Progenitor cell of endocrine pancreas (in vitro differentiated cells): ENCODE results near the gene SLC29A3. TPM values are rescaled to one million over a fixed set of nuclear protein-coding genes. Genes with fewer than 3 reads are reported as not detected.

ENCODE experiments used
- DNase-seq: peaks from one replicate; pipeline ENCODE4 v3.0.0; 2021; ENCODE audit warnings: low spot score; ENCODE audit not compliant: unreplicated experiment
- H3K27ac Mint-ChIP-seq: 2 replicates; pipeline ENCODE4 v1.8.0; 2021; ENCODE audit warnings: mild to moderate bottlenecking, moderate library complexity, mixed read lengths
- H3K27me3 Mint-ChIP-seq: 2 replicates; pipeline ENCODE4 v1.8.0; 2021; ENCODE audit warnings: mixed read lengths
- H3K36me3 Mint-ChIP-seq: 2 replicates; pipeline ENCODE4 v1.8.0; 2022; ENCODE audit warnings: mixed read lengths; ENCODE audit not compliant: insufficient read depth
- H3K4me1 Mint-ChIP-seq: 2 replicates; pipeline ENCODE4 v1.8.0; 2021; ENCODE audit warnings: low read depth, mixed read lengths
- H3K4me3 Mint-ChIP-seq: 2 replicates; pipeline ENCODE4 v1.8.0; 2021; ENCODE audit warnings: low read depth, mild to moderate bottlenecking, moderate library complexity, mixed read lengths
- H3K9me3 Mint-ChIP-seq: 2 replicates; pipeline ENCODE4 v1.8.0; 2021; ENCODE audit warnings: low read depth, mixed read lengths
- total RNA-seq: library from RNA; stranded (reverse); gene quantifications from 2 replicates; pipeline ENCODE4 v1.2.1, GENCODE V29; 2021
- TF ChIP-seq, protein P1 (sequence below): fragments of 200-600 bp; sonication (generic); IDR thresholded peaks from one replicate; pipeline ENCODE4 v1.5.0; 2021; ENCODE audit warnings: antibody characterized with exemption, mild to moderate bottlenecking; ENCODE audit not compliant: unreplicated experiment

Gene SLC29A3
- total RNA-seq, 1 donor from 2014 or later, result 13.7 TPM

DNA sequence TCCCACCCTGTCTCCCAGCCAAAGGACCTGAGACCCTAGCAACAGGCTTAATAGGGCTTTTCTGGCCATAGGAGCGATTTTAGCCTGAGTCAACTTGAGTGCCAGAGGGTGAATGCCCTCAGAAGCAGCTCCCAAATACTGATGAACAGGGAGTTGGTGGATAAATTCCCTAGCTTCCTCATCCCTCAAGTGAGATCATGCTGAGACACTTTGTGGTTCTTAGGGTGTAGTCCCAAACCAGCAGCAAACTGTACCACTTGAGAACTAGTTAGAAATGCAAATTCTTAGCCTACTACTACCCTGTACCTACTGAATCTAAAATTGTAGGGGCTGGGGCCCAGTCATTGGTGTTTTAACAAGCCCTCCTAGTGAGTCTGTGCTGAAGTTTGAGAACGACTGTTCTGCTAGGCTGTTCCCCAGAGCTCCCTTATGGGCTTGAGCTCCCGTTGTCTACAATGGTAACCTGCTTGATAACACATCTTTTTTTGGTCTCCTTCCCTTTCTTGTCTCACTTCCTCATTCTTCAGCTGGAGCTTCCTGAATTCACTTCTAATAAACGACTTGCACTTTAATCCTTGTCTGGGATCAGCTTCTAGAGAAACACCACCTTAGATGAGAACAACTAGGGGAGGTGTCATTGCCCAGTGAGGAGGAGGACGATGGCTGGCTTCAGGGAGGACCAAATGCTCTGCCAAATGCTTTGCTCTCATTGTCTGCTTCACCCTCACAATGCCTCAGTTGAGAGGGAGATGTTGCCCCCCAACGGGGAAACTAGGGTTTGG, 59.5 kb downstream of the SLC29A3 start:
- TF ChIP-seq, protein P1, sequence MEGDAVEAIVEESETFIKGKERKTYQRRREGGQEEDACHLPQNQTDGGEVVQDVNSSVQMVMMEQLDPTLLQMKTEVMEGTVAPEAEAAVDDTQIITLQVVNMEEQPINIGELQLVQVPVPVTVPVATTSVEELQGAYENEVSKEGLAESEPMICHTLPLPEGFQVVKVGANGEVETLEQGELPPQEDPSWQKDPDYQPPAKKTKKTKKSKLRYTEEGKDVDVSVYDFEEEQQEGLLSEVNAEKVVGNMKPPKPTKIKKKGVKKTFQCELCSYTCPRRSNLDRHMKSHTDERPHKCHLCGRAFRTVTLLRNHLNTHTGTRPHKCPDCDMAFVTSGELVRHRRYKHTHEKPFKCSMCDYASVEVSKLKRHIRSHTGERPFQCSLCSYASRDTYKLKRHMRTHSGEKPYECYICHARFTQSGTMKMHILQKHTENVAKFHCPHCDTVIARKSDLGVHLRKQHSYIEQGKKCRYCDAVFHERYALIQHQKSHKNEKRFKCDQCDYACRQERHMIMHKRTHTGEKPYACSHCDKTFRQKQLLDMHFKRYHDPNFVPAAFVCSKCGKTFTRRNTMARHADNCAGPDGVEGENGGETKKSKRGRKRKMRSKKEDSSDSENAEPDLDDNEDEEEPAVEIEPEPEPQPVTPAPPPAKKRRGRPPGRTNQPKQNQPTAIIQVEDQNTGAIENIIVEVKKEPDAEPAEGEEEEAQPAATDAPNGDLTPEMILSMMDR, result no peak
- Mint-ChIP-seq H3K4me3 (no peak overlapping the region), H3K27me3 (peaks cover 13% of the 10 kb centered on the region)

DNA sequence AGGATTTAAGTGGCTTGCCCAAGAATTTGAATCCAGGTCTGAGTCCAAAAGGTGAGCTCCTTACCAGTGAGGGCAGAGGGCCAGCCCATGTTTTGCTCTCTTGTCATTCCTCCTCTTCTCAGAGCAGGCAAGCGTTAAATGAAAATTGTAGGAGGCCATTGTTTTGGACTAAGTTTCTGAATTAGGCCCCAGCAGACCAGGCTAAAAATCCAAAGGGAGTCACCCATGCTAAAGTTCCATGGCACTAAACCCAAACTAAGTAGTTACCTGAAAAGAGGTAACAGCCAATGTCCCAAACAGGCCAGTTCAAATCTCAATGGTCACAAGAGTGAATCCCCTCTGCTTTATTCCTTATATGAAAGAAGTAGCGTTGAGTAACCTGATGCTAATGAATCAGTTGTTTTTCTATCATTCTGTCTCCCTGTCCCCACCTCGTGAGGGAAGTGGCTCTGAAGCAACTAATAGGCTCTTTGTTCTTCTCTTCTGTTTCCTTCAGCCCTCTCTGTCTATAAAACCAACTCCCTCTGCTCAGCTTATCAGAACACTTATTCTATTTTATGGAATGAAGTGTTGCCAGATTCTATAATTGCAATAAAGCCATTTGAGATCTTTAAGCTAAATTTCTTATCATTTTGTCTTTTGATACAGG, 60.2 kb downstream of the SLC29A3 start:
- H3K27me3 Mint-ChIP-seq, result peaks cover 6% of the 10 kb centered on the region
- H3K36me3 Mint-ChIP-seq, result no peaks in the 10 kb centered on the region
- H3K27ac Mint-ChIP-seq, result no peak overlapping the region
- no peaks in the 10 kb centered on the region for H3K9me3 Mint-ChIP-seq
- TF ChIP-seq, protein P1, result no peak
- peaks cover 3% of the 10 kb centered on the region for H3K4me1 Mint-ChIP-seq
- no peak overlapping the region for H3K4me3 Mint-ChIP-seq
- DNase-seq, result no peak

More for the DNA sequence above, 59.5 kb downstream of the SLC29A3 start:
- Mint-ChIP-seq H3K4me1 (peaks cover 3% of the 10 kb centered on the region), H3K36me3 (no peaks in the 10 kb centered on the region), H3K9me3 (no peaks in the 10 kb centered on the region), H3K27ac (no peak overlapping the region)
- no peak for DNase-seq

DNA sequence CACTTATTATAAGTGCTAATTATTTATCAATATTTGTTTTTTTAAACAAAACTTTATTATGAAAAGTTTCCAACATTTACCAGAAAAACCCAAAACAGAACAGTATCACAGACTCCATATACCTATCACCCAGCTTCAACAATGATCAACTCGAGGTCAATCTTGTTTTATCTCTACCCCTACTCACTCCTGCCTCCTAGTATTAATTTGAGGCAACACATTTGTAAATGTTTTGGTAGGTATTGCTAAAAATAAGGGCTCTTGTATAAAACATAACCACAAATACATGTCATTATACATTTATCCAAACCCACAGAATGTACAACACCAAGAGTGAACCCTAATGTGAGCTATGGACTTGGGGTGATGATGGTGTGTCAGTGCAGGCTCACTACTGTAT, 61.8 kb downstream of the SLC29A3 start:
- no peaks in the 10 kb centered on the region for H3K9me3 Mint-ChIP-seq
- H3K36me3 Mint-ChIP-seq, result no peaks in the 10 kb centered on the region
- TF ChIP-seq, protein P1, result no peak
- H3K4me1 Mint-ChIP-seq, result peaks cover 3% of the 10 kb centered on the region
- H3K27me3 Mint-ChIP-seq, result peaks cover 6% of the 10 kb centered on the region
- no peak overlapping the region for H3K4me3 Mint-ChIP-seq
- H3K27ac Mint-ChIP-seq, result no peak overlapping the region
- DNase-seq, result no peak

DNA sequence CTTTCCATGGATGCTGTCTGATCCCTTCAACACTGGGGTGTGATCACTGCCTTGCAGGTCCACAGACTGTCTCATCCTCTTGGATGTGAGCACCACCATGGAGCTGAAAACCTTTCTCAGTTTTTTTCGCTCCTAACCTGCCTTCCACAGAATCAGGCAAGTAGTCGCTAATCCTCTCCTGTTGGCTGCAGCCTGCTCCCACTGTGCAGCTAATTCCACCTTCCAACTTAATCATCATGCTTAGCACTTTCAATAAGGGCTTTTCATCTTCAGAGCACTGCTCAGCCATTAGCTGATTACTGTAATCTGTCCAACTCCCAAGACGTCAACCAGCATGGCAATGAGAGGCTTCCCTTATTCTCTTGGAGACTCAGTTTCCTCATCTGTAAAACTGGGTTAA, 62.6 kb downstream of the SLC29A3 start:
- Mint-ChIP-seq H3K36me3 (no peaks in the 10 kb centered on the region), H3K27ac (no peak overlapping the region), H3K4me1 (peaks cover 3% of the 10 kb centered on the region), H3K4me3 (no peak overlapping the region), H3K27me3 (peaks cover 13% of the 10 kb centered on the region), H3K9me3 (no peaks in the 10 kb centered on the region)
- TF ChIP-seq, protein P1, result no peak
- no peak for DNase-seq

DNA sequence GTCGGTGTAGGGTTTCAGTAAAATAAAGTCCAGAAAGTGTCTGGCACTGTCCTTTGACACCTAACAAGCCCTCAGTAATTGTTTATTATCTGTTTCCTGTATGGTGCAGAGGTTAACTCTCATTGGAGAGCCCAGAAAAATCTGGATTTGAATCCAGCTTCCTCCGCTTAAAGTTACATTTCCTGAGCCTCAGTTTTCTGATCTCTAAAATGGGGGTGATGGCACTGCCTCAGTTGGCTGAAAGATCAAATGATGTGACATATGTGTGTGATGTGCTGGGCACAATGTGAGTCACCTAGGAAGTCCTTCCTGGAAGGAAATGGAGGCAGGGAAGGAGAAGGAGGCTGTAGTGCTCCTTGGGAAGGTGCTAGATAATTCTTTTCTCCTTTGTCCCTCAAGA, 63.0 kb downstream of the SLC29A3 start:
- Mint-ChIP-seq H3K27me3 (peaks cover 14% of the 10 kb centered on the region), H3K36me3 (no peaks in the 10 kb centered on the region), H3K27ac (no peak overlapping the region), H3K4me3 (no peak overlapping the region), H3K4me1 (peaks cover 3% of the 10 kb centered on the region), H3K9me3 (no peaks in the 10 kb centered on the region)
- TF ChIP-seq, protein P1, result no peak
- DNase-seq, result no peak
